Peyer's patch (tissue), 4 donors: ENCODE data around the gene FOXF1. TPM values are rescaled to one million over a fixed set of nuclear protein-coding genes. Genes with fewer than 3 reads are reported as not detected.

Experiments
- DNase-seq, 3 donors: peaks; one replicate each; pipeline ENCODE4 v3.0.0-alpha.2; 2017 to 2019
- H3K27ac ChIP-seq, 4 donors: fragments of 200-600 bp; sonication (generic); one replicate each; pipeline ENCODE4 v1.5.1; 2016 to 2019
- H3K27me3 ChIP-seq, 2 donors: fragments of 200-600 bp; sonication (generic); one replicate each; pipeline ENCODE4 v1.5.1; 2019
- H3K36me3 ChIP-seq, 3 donors: fragments of 200-600 bp; sonication (generic); one replicate each; pipeline ENCODE4 v1.5.1; 2016 to 2019
- H3K4me1 ChIP-seq, 4 donors: fragments of 200-600 bp; sonication (generic); one replicate each; pipeline ENCODE4 v1.5.1; 2016 to 2019
- H3K4me3 ChIP-seq, 4 donors: fragments of 200-600 bp; sonication (generic); 1 replicate in 3 of 4; 2 replicates in 1 of 4; pipeline ENCODE4 v1.5.1; 2016 to 2019; ENCODE audit warnings: mild to moderate bottlenecking in 1 of 4
- H3K9me3 ChIP-seq, 4 donors: fragments of 200-600 bp; sonication (generic); one replicate each; pipeline ENCODE4 v1.5.1; 2016 to 2019; ENCODE audit warnings: mild to moderate bottlenecking in 1 of 4
- POLR2A ChIP-seq, 2 donors: fragments of 450-650 bp; IDR thresholded peaks; one replicate each; pipeline ENCODE4 v1.5.1; 2017; ENCODE audit warnings: antibody characterized with exemption in 2 of 2, mild to moderate bottlenecking in 2 of 2, moderate library complexity in 2 of 2
- total RNA-seq, 4 donors: library from RNA; depleted of rRNA; stranded (reverse); fragments of >200 nt; gene quantifications; one replicate each; pipeline ENCODE4 v1.1.0, GENCODE V29; 2016
- TF ChIP-seq, protein P1 (sequence below), 6 experiments: fragments of 450-650 bp in 4 of 6; fragments of 200-600 bp in 2 of 6; sonication (generic) in 1 of 6; IDR thresholded peaks; one replicate each; pipeline ENCODE4 v1.5.1; 2017 to 2019; ENCODE audit warnings: antibody characterized with exemption in 6 of 6, mild to moderate bottlenecking in 3 of 6, moderate library complexity in 1 of 6

FOXF1 gene
- total RNA-seq, 4 donors from 2014 or later = 4.4 to 36.3 (median 9.0) TPM

- Histone ChIP-seq H3K27me3 (peaks cover 0 to 16% of the 10 kb centered on the region in 2 donors), H3K36me3 (no peaks in the 10 kb centered on the region), H3K27ac (peak overlapping the region; percentile 63 to 99 (median 80)), H3K4me3 (peak overlapping the region in 3 of 4 donors; percentile 21 to 51 (median 41)), H3K9me3 (no peaks in the 10 kb centered on the region), H3K4me1 (no peaks in the 10 kb centered on the region)
- DNase-seq = no peak
- TF ChIP-seq, protein P1, sequence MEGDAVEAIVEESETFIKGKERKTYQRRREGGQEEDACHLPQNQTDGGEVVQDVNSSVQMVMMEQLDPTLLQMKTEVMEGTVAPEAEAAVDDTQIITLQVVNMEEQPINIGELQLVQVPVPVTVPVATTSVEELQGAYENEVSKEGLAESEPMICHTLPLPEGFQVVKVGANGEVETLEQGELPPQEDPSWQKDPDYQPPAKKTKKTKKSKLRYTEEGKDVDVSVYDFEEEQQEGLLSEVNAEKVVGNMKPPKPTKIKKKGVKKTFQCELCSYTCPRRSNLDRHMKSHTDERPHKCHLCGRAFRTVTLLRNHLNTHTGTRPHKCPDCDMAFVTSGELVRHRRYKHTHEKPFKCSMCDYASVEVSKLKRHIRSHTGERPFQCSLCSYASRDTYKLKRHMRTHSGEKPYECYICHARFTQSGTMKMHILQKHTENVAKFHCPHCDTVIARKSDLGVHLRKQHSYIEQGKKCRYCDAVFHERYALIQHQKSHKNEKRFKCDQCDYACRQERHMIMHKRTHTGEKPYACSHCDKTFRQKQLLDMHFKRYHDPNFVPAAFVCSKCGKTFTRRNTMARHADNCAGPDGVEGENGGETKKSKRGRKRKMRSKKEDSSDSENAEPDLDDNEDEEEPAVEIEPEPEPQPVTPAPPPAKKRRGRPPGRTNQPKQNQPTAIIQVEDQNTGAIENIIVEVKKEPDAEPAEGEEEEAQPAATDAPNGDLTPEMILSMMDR (IDR thresholded peaks at IDR 0.05) = no peak
- TF ChIP-seq POLR2A (IDR thresholded peaks at IDR 0.05) = no peak
Measured at GRCh38 chr16:86498671-86499439, 11.5 kb upstream of the FOXF1 start.

DNA sequence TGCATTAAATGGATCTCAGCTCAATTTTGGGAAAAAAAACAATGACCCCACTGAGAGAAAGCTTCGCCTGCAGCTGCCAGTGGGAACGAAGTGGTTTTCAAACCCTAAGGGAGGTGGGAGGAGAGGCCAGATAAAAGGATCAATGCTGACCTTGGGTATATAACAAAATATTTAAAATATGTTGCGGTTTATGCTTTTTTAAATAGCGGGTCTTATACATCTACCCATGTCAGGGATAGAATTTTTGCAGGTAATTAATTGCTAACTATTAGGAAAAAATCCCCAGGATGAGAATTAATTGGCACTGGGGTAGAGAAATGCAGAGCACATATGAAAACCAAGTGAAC lies 10.9 kb upstream of the FOXF1 start:
- Histone ChIP-seq H3K27me3 (peaks cover 0 to 22% of the 10 kb centered on the region in 2 donors), H3K4me1 (no peaks in the 10 kb centered on the region)
- no peak for DNase-seq

DNA sequence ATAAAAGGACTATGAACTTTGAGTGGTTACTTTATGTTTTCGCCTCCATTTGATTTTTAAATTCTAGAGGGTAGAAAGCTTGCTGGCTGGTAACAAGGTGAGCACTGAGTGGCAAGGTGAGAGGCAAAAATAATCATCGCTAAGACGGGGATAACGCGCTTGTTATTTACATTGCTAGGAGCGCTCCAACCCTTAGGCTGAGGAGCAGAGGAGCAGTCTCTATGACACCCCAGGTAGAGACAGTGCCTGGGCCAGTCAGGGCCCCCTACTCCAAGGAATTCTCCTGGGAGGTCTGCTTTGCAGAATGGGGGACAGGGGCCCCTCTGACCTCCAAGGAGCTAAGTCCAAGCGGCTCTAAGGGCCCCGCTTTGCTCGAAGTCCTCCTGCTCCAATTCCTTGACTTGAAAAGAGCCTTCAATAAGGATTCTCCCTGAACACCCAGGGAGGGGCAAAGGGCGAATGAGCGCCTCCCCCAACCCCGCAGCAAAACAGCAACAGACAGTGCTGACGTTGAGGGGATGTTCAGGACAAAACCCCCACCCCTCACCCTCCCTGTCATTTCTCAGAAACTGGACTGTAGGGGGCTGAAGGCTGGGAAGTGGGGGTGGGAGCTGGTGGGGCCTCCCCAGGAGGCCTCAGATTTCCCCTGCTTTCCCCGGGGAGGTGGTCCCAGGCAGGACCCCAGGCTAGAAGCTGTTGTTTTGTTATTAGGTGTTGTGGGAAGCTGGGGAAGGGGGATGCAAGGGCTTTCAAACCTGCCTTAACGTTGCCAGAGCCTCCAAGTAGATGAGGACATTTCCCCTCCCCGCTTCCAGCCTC lies 10.2 kb upstream of the FOXF1 start:
- TF ChIP-seq, protein P1 (IDR thresholded peaks at IDR 0.05) = no peak
- TF ChIP-seq POLR2A (IDR thresholded peaks at IDR 0.05) = no peak
- Histone ChIP-seq H3K27me3 (peaks cover 0 to 24% of the 10 kb centered on the region in 2 donors), H3K4me1 (no peaks in the 10 kb centered on the region), H3K4me3 (peak overlapping the region in 1 of 4 donors; percentile 11), H3K9me3 (no peaks in the 10 kb centered on the region), H3K27ac (peak overlapping the region; percentile 53 to 99 (median 75)), H3K36me3 (no peaks in the 10 kb centered on the region)
- DNase-seq = no peak

More for the DNA sequence above, 10.9 kb upstream of the FOXF1 start:
- H3K36me3 ChIP-seq = no peaks in the 10 kb centered on the region
- H3K9me3 ChIP-seq = no peaks in the 10 kb centered on the region
- TF ChIP-seq POLR2A (IDR thresholded peaks at IDR 0.05) = no peak
- TF ChIP-seq, protein P1 (IDR thresholded peaks at IDR 0.05) = no peak
- H3K27ac ChIP-seq = peak overlapping the region; percentile 63 to 99 (median 80)
- peak overlapping the region in 2 of 4 donors; percentile 41 to 51 for H3K4me3 ChIP-seq

DNA sequence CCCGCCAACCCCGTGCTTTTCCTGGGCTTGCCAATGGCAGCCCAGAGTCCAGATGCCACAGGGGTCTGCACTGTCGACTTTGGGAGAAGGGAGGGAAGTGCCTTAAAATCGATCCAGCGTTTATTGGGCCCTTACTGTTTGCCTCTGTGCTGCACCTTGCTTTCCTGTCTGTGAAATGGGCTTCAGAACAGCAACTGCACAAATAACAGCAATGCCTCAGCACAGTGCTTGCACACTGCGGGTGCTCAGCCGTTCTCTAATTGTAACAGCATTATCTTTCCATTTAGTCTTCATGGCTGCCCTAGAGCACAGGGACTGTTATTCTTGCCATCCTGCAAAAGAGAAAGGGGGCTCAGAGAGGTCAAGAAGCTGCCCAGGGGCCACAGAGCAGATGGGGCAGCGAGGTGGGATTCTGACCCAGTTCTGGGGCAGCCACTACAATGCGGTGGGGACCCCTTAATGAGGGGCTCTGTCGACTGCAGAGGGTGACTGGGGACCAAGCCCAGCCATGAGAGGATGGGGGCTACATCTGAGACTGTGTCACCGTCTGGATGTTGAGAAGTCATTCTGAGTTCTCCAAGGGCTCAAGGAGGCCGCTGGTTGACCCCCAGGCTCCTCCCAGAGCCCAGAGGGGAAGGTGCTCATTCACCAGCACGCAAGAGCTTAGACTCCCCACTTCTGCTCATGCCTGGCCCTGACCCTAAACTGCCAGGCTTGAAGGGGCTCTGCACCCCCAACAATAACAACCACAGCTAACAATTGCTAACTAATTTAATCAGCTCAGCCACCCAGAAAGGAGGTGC lies 9.4 kb upstream of the FOXF1 start:
- no peaks in the 10 kb centered on the region for H3K4me1 ChIP-seq
- H3K27ac ChIP-seq = peak overlapping the region; percentile 53 to 99 (median 75)
- peak overlapping the region in 1 of 4 donors; percentile 2 for H3K4me3 ChIP-seq
- H3K9me3 ChIP-seq = no peaks in the 10 kb centered on the region
- DNase-seq = no peak
- TF ChIP-seq, protein P1 (IDR thresholded peaks at IDR 0.05) = no peak
- TF ChIP-seq POLR2A (IDR thresholded peaks at IDR 0.05) = no peak
- no peaks in the 10 kb centered on the region for H3K36me3 ChIP-seq
- H3K27me3 ChIP-seq = peaks cover 0 to 24% of the 10 kb centered on the region in 2 donors
